ENCODE measurements around the gene SLC25A22. TPM values are rescaled to one million over a fixed set of nuclear protein-coding genes. Genes with fewer than 3 reads are reported as not detected.

Gene SLC25A22
- total and polyA plus RNA-seq, 4 donors: 10.6 to 38.2 (median 27.5) TPM

- TF ChIP-seq, protein P1, sequence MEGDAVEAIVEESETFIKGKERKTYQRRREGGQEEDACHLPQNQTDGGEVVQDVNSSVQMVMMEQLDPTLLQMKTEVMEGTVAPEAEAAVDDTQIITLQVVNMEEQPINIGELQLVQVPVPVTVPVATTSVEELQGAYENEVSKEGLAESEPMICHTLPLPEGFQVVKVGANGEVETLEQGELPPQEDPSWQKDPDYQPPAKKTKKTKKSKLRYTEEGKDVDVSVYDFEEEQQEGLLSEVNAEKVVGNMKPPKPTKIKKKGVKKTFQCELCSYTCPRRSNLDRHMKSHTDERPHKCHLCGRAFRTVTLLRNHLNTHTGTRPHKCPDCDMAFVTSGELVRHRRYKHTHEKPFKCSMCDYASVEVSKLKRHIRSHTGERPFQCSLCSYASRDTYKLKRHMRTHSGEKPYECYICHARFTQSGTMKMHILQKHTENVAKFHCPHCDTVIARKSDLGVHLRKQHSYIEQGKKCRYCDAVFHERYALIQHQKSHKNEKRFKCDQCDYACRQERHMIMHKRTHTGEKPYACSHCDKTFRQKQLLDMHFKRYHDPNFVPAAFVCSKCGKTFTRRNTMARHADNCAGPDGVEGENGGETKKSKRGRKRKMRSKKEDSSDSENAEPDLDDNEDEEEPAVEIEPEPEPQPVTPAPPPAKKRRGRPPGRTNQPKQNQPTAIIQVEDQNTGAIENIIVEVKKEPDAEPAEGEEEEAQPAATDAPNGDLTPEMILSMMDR (IDR thresholded peaks at IDR 0.05; ENCODE audit: control extremely low read depth, extremely low read depth): no peak
- ATAC-seq (ENCODE audit: insufficient read depth, low FRiP score) (no peak), DNase-seq (no peak)
- H3K27ac ChIP-seq (ENCODE audit: low read depth in 1 of 2, low read length in 1 of 2): no peak overlapping the region
- WGBS, 2 donors: 81 to 89% methylated on average over 23 to 24 of the region's 24 CpGs
- H3K27me3 ChIP-seq (ENCODE audit: control insufficient read depth in 3 of 3, insufficient read depth in 3 of 3, low read length in 2 of 3): no peaks in the 10 kb centered on the region
- no peak overlapping the region for H3K9ac ChIP-seq (ENCODE audit: insufficient read depth in 1 of 2, low read length in 2 of 2)
- H3K4me3 ChIP-seq: no peak overlapping the region
- H3K9me3 ChIP-seq (ENCODE audit: control insufficient read depth in 4 of 4, insufficient read depth in 3 of 4, low read length in 3 of 4): no peaks in the 10 kb centered on the region
- H3K4me1 ChIP-seq (ENCODE audit: control insufficient read depth in 5 of 5, insufficient read depth in 5 of 5, low read length in 5 of 5): peaks cover 0 to 7% (median 3%) of the 10 kb centered on the region in 5 donors
- peaks cover 0 to 4% (median 0%) of the 10 kb centered on the region in 4 donors for H3K36me3 ChIP-seq (ENCODE audit: control insufficient read depth in 4 of 4, insufficient read depth in 4 of 4, low read length in 4 of 4)
Measured at GRCh38 chr11:786235-787083, 11.6 kb downstream of the SLC25A22 start.

GRCh38 chr11:783581-784015 lies 14.5 kb downstream of the SLC25A22 start:
- H3K9me3 ChIP-seq (ENCODE audit: control insufficient read depth in 4 of 4, insufficient read depth in 3 of 4, low read length in 3 of 4): no peaks in the 10 kb centered on the region
- no peak overlapping the region for H3K27ac ChIP-seq (ENCODE audit: low read depth in 1 of 2, low read length in 1 of 2)
- peak; percentile 70 to 80 (median 78) for DNase-seq
- TF ChIP-seq, protein P1 (IDR thresholded peaks at IDR 0.05; ENCODE audit: control extremely low read depth, extremely low read depth): peak; percentile 22
- no peaks in the 10 kb centered on the region for H3K27me3 ChIP-seq (ENCODE audit: control insufficient read depth in 3 of 3, insufficient read depth in 3 of 3, low read length in 2 of 3)
- WGBS, 2 donors: 38 to 40% methylated on average over 24 of the region's 24 CpGs
- ATAC-seq (ENCODE audit: insufficient read depth, low FRiP score): peak; percentile 77
- H3K4me3 ChIP-seq: no peak overlapping the region
- H3K9ac ChIP-seq (ENCODE audit: insufficient read depth in 1 of 2, low read length in 2 of 2): no peak overlapping the region
- peaks cover 0 to 7% (median 3%) of the 10 kb centered on the region in 5 donors for H3K4me1 ChIP-seq (ENCODE audit: control insufficient read depth in 5 of 5, insufficient read depth in 5 of 5, low read length in 5 of 5)
- H3K36me3 ChIP-seq (ENCODE audit: control insufficient read depth in 4 of 4, insufficient read depth in 4 of 4, low read length in 4 of 4): no peaks in the 10 kb centered on the region

DNA sequence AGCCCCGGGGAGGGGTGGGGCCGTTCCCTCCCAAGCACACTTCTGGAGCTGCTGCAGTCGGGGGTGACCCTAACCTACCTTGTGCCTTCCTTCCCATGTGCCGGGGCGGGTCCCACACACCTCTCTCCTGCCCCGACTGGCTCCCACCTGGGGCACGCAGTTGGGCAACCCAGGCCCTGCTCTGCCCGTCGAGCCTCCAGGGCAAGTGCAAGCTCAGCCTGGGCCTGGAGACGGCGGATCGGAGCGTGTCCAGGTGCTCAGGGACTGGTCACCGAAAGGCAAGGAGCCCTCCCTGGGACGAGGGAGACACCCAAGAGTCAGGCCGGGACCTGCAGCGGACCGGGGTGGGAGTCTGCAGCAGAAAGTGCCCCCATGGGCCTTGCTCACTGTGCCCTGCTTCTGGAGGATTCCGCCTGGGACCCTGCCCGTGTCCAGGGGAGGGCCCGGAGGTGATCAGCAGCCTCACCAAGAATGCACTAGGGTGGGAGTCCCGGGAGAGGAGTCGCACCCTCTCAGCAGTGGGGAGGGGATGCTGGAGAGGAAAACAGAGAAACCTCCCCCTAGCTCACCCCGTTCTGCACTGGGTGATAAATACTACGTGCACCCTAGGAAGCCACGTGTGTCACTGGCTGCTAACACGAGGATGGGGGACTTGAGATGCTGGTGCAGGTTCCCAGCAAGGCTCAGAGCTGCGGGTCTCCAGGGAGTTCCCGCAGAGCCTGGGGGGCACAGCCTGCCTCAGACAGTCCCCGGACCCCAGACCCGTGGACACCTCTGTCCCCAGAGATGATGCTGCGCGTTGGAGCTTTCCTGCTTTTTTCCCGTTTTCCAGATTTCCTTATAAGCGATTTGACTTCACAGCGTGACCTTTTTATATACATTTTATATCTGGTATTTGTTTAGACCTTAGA lies 15.6 kb downstream of the SLC25A22 start:
- WGBS, 2 donors: 78 to 88% methylated on average over 35 to 36 of the region's 36 CpGs
- ATAC-seq (ENCODE audit: insufficient read depth, low FRiP score) (no peak), DNase-seq (no peak)
- Histone ChIP-seq H3K4me1 (ENCODE audit: control insufficient read depth in 5 of 5, insufficient read depth in 5 of 5, low read length in 5 of 5) (peaks cover 0 to 11% (median 4%) of the 10 kb centered on the region in 5 donors), H3K27me3 (ENCODE audit: control insufficient read depth in 3 of 3, insufficient read depth in 3 of 3, low read length in 2 of 3) (no peaks in the 10 kb centered on the region), H3K9ac (ENCODE audit: insufficient read depth in 1 of 2, low read length in 2 of 2) (no peak overlapping the region), H3K4me3 (no peak overlapping the region), H3K9me3 (ENCODE audit: control insufficient read depth in 4 of 4, insufficient read depth in 3 of 4, low read length in 3 of 4) (no peaks in the 10 kb centered on the region), H3K27ac (ENCODE audit: low read depth in 1 of 2, low read length in 1 of 2) (no peak overlapping the region), H3K36me3 (ENCODE audit: control insufficient read depth in 4 of 4, insufficient read depth in 4 of 4, low read length in 4 of 4) (no peaks in the 10 kb centered on the region)
- TF ChIP-seq, protein P1 (IDR thresholded peaks at IDR 0.05; ENCODE audit: control extremely low read depth, extremely low read depth): no peak

All from lung (tissue), 12 donors.